ENCODE data around the gene TNXB. TPM values are rescaled to one million over a fixed set of nuclear protein-coding genes. Genes with fewer than 3 reads are reported as not detected.
A peak's percentile ranks its signal among the peaks of the same experiment; 100 is the strongest.
"Not testable (repeated sequence)": the region's sequence is repeated elsewhere in the genome, so short reads cannot be mapped to it uniquely, and the experiment has no call there.

TNXB gene
- total and polyA plus RNA-seq, 9 of the 15 experiments (the other 6 are each of a cell fraction or from before 2014, with no cell fraction given) = 0.14 to 28.1 (median 12.4) TPM

- H3K36me3 ChIP-seq (ENCODE audit: control insufficient read depth, insufficient read depth, low read length); H3K79me2 ChIP-seq (ENCODE audit: control insufficient read depth, insufficient read depth, low read length); CTCF ChIA-PET (ENCODE audit: low intra/inter-chr PET ratio); H2AFZ ChIP-seq (ENCODE audit: low read depth, low read length); H3K9ac ChIP-seq (ENCODE audit: insufficient read depth in 1 of 2, low read depth in 2 of 2, low read length in 2 of 2); H3K9me1 ChIP-seq (ENCODE audit: control insufficient read depth, insufficient read depth, low read length); POLR2A ChIA-PET; H3K4me1 ChIP-seq (replicated peaks in 1 of 2; ENCODE audit: control insufficient read depth in 2 of 2, insufficient read depth in 2 of 2, low read length in 2 of 2); H3K9me3 ChIP-seq (replicated peaks; ENCODE audit: control insufficient read depth, insufficient read depth, low read depth, low read length); FAIRE-seq; H3K4me3 ChIP-seq; intact Hi-C loops (cut with micrococcal nuclease); H4K20me1 ChIP-seq (replicated peaks; ENCODE audit: control insufficient read depth, insufficient read depth, low read length); ATAC-seq; DNase-seq (ENCODE audit: extremely low read depth in 1 of 4, low spot score in 3 of 4); H3K27ac ChIP-seq (ENCODE audit: extremely low read depth, low read depth, low read length); BruUV-seq (replicated peaks); H3K27me3 ChIP-seq (ENCODE audit: control insufficient read depth in 2 of 2, insufficient read depth in 2 of 2, low read length in 2 of 2); H3K4me2 ChIP-seq (ENCODE audit: insufficient read depth, low read length); in situ Hi-C loops (cut with MboI): not testable (repeated sequence)
- WGBS (ENCODE audit: insufficient coverage, low coverage, missing lambda C conversion rate) = 88% methylated on average over 6 of the region's 14 CpGs
Observed at GRCh38 chr6:32029553-32029952, 79.6 kb downstream of the TNXB start.

- H3K4me1 ChIP-seq (replicated peaks in 1 of 2; ENCODE audit: control insufficient read depth in 2 of 2, insufficient read depth in 2 of 2, low read length in 2 of 2); H3K4me3 ChIP-seq; intact Hi-C loops (cut with micrococcal nuclease); H3K27me3 ChIP-seq (ENCODE audit: control insufficient read depth in 2 of 2, insufficient read depth in 2 of 2, low read length in 2 of 2); H3K9me1 ChIP-seq (ENCODE audit: control insufficient read depth, insufficient read depth, low read length); H3K9me3 ChIP-seq (replicated peaks; ENCODE audit: control insufficient read depth, insufficient read depth, low read depth, low read length); CTCF ChIA-PET (ENCODE audit: low intra/inter-chr PET ratio); in situ Hi-C loops (cut with MboI); H3K36me3 ChIP-seq (ENCODE audit: control insufficient read depth, insufficient read depth, low read length); H3K9ac ChIP-seq (ENCODE audit: insufficient read depth in 1 of 2, low read depth in 2 of 2, low read length in 2 of 2); H2AFZ ChIP-seq (ENCODE audit: low read depth, low read length); H3K4me2 ChIP-seq (ENCODE audit: insufficient read depth, low read length); POLR2A ChIA-PET; H3K79me2 ChIP-seq (ENCODE audit: control insufficient read depth, insufficient read depth, low read length); H3K27ac ChIP-seq (ENCODE audit: extremely low read depth, low read depth, low read length); ATAC-seq; H4K20me1 ChIP-seq (replicated peaks; ENCODE audit: control insufficient read depth, insufficient read depth, low read length); BruUV-seq (replicated peaks); FAIRE-seq; DNase-seq (ENCODE audit: extremely low read depth in 1 of 4, low spot score in 3 of 4): not testable (repeated sequence)
- WGBS (ENCODE audit: insufficient coverage, low coverage, missing lambda C conversion rate) = no CpG with 5 or more reads among the region's 10 CpGs
Observed at GRCh38 chr6:32028631-32029030, 80.5 kb downstream of the TNXB start.

GRCh38 chr6:32022100-32022499 lies 87.0 kb downstream of the TNXB start:
- H3K27me3 ChIP-seq (ENCODE audit: control insufficient read depth in 2 of 2, insufficient read depth in 2 of 2, low read length in 2 of 2); H4K20me1 ChIP-seq (replicated peaks; ENCODE audit: control insufficient read depth, insufficient read depth, low read length); H3K4me2 ChIP-seq (ENCODE audit: insufficient read depth, low read length); POLR2A ChIA-PET; CTCF ChIA-PET (ENCODE audit: low intra/inter-chr PET ratio); intact Hi-C loops (cut with micrococcal nuclease); H2AFZ ChIP-seq (ENCODE audit: low read depth, low read length); H3K27ac ChIP-seq (ENCODE audit: extremely low read depth, low read depth, low read length); H3K4me1 ChIP-seq (replicated peaks in 1 of 2; ENCODE audit: control insufficient read depth in 2 of 2, insufficient read depth in 2 of 2, low read length in 2 of 2); in situ Hi-C loops (cut with MboI); H3K79me2 ChIP-seq (ENCODE audit: control insufficient read depth, insufficient read depth, low read length); H3K9me3 ChIP-seq (replicated peaks; ENCODE audit: control insufficient read depth, insufficient read depth, low read depth, low read length); H3K4me3 ChIP-seq; BruUV-seq (replicated peaks); H3K9ac ChIP-seq (ENCODE audit: insufficient read depth in 1 of 2, low read depth in 2 of 2, low read length in 2 of 2); H3K9me1 ChIP-seq (ENCODE audit: control insufficient read depth, insufficient read depth, low read length); H3K36me3 ChIP-seq (ENCODE audit: control insufficient read depth, insufficient read depth, low read length); DNase-seq (ENCODE audit: extremely low read depth in 1 of 4, low spot score in 3 of 4): not testable (repeated sequence)
- FAIRE-seq (peak; percentile 49), ATAC-seq (peak; percentile 85)
- no CpG with 5 or more reads among the region's 10 CpGs for WGBS (ENCODE audit: insufficient coverage, low coverage, missing lambda C conversion rate)

GRCh38 chr6:32014547-32014946 lies 94.6 kb downstream of the TNXB start, which contains the start of gene C4B:
C4B (plus strand) TSS chr6:32014795; CDS start chr6:32014846, 51 bp downstream.
- H3K27ac ChIP-seq (ENCODE audit: extremely low read depth, low read depth, low read length); CTCF ChIA-PET (ENCODE audit: low intra/inter-chr PET ratio); DNase-seq (ENCODE audit: extremely low read depth in 1 of 4, low spot score in 3 of 4); H3K36me3 ChIP-seq (ENCODE audit: control insufficient read depth, insufficient read depth, low read length); H3K9me3 ChIP-seq (replicated peaks; ENCODE audit: control insufficient read depth, insufficient read depth, low read depth, low read length); H3K9me1 ChIP-seq (ENCODE audit: control insufficient read depth, insufficient read depth, low read length); H3K4me1 ChIP-seq (replicated peaks in 1 of 2; ENCODE audit: control insufficient read depth in 2 of 2, insufficient read depth in 2 of 2, low read length in 2 of 2); in situ Hi-C loops (cut with MboI); BruUV-seq (replicated peaks); H3K79me2 ChIP-seq (ENCODE audit: control insufficient read depth, insufficient read depth, low read length); H2AFZ ChIP-seq (ENCODE audit: low read depth, low read length); H3K4me2 ChIP-seq (ENCODE audit: insufficient read depth, low read length); intact Hi-C loops (cut with micrococcal nuclease); H3K4me3 ChIP-seq; H3K9ac ChIP-seq (ENCODE audit: insufficient read depth in 1 of 2, low read depth in 2 of 2, low read length in 2 of 2); POLR2A ChIA-PET; H3K27me3 ChIP-seq (ENCODE audit: control insufficient read depth in 2 of 2, insufficient read depth in 2 of 2, low read length in 2 of 2); H4K20me1 ChIP-seq (replicated peaks; ENCODE audit: control insufficient read depth, insufficient read depth, low read length): not testable (repeated sequence)
- WGBS (ENCODE audit: insufficient coverage, low coverage, missing lambda C conversion rate) = no CpG with 5 or more reads among the region's 6 CpGs
- FAIRE-seq = peak; percentile 77
- peak; percentile 22; the same call in 2 of the 3 replicates for ATAC-seq

Data from K562 (cell line).